Activated CD4-positive, alpha-beta memory T cell treated with anti-CD3 and anti-CD28 coated beads for 36 hours (primary cell): ENCODE data around the gene PRRT1B. TPM values are rescaled to one million over a fixed set of nuclear protein-coding genes. Genes with fewer than 3 reads are reported as not detected.

ENCODE experiments used
- CTCF ChIA-PET: fragments of 350-600 bp; sonication (Branson Sonifier 250); formaldehyde crosslinking; loops from one replicate; lab custom pipeline; 2021; ENCODE audit warnings: antibody characterized with exemption, inconsistent platforms; lab: Charles Lee
- POLR2A ChIA-PET: fragments of 350-600 bp; sonication (Branson Sonifier 250); formaldehyde crosslinking; loops from one replicate; lab custom pipeline; 2021; ENCODE audit warnings: antibody characterized with exemption; lab: Charles Lee
- DNase-seq: peaks from one replicate; pipeline ENCODE4 v3.0.0-alpha.2; 2020
- H3K27ac Mint-ChIP-seq: one replicate; pipeline ENCODE4 v1.8.0; 2021; ENCODE audit warnings: mixed read lengths
- H3K27me3 Mint-ChIP-seq: one replicate; pipeline ENCODE4 v1.8.0; 2021; ENCODE audit warnings: mixed read lengths
- H3K36me3 Mint-ChIP-seq: one replicate; pipeline ENCODE4 v1.8.0; 2021; ENCODE audit warnings: mixed read lengths
- H3K4me1 Mint-ChIP-seq: one replicate; pipeline ENCODE4 v1.8.0; 2021; ENCODE audit warnings: low read depth, mixed read lengths
- H3K4me3 Mint-ChIP-seq: one replicate; pipeline ENCODE4 v1.8.0; 2021; ENCODE audit warnings: mild to moderate bottlenecking, mixed read lengths
- H3K9me3 Mint-ChIP-seq: one replicate; pipeline ENCODE4 v1.8.0; 2021; ENCODE audit warnings: mixed read lengths
- intact Hi-C: fragments of 100-400 bp; cut with micrococcal nuclease; formaldehyde crosslinking; loops from one replicate; pipeline ENCODE4 v1.15.1; 2023
- total RNA-seq, 2 experiments: library from RNA; stranded (reverse); gene quantifications; one replicate each; pipeline ENCODE4 v1.2.3, GENCODE V29; 2021

PRRT1B gene
- total RNA-seq, 2 experiments from 2014 or later, result not detected

- peak overlapping the region; percentile 38 for H3K27ac Mint-ChIP-seq
- ChIA-PET POLR2A (interaction anchor here (0.6 kb wide), 1 partner anchor 131 kb away, joined by 5 read pairs; no protein-coding TSS in a partner anchor), CTCF (no interaction called here)
- H3K36me3 Mint-ChIP-seq, result peaks cover 47% of the 10 kb centered on the region
- no peaks in the 10 kb centered on the region for H3K9me3 Mint-ChIP-seq
- no peak for DNase-seq
- H3K4me3 Mint-ChIP-seq, result no peak overlapping the region
- H3K4me1 Mint-ChIP-seq, result peaks cover 8% of the 10 kb centered on the region
- H3K27me3 Mint-ChIP-seq, result no peaks in the 10 kb centered on the region
- intact Hi-C loops, result no loop called here
Measured at GRCh38 chr9:131523451-131524435, 21.6 kb upstream of the PRRT1B start.

- Mint-ChIP-seq H3K27ac (peak overlapping the region; percentile 45), H3K27me3 (no peaks in the 10 kb centered on the region), H3K9me3 (no peaks in the 10 kb centered on the region), H3K4me1 (peaks cover 13% of the 10 kb centered on the region), H3K36me3 (peaks cover 43% of the 10 kb centered on the region), H3K4me3 (no peak overlapping the region)
- DNase-seq, result no peak
- intact Hi-C loops, result no loop called here
- ChIA-PET CTCF (no interaction called here), POLR2A (no interaction called here)
Measured at GRCh38 chr9:131524665-131525315, 20.5 kb upstream of the PRRT1B start.

DNA sequence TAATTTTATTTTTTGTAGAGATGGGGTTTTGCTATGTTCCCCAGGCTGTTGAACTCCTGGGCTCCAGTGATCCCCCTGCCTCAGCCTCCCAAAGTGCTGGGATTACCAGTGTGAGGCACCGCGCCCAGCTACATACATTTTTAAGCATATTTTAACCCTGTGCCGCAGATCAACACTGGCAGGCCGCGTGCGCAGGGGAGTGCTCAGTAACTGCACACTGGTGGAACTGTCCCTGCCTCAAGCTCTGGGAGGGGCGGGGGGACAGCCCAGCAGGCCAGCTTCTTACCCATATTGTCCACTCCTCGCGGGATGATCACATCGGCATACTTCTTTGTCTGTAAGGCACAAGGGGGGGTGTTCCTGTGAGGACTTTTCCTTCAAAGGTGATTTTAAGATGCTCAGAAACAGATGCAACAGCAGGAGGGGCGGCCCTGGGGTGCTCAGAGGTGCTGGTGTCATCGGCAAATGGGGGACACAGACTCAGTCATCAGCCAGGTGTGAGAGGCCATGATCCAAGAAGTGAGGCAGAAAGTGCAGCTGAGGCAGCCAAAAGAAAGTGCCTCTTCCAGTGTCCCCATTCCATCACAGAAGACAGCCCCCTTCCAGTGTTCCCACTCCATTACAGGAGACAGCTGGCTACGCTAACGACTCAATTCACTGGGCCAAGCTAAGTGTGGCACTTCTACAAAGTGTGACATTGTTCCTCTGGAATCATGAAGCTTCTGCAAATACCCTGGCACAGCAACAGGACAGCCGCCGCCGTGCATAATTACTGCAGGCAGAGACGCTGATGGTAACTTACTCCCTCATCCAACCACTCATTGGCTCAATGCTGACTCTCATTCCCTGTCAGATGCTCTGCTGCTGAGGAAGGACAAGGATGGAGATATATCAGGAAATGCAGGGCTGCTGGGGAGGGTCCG lies 19.4 kb upstream of the PRRT1B start:
- DNase-seq, result no peak
- peaks cover 41% of the 10 kb centered on the region for H3K36me3 Mint-ChIP-seq
- no peak overlapping the region for H3K4me3 Mint-ChIP-seq
- peaks cover 19% of the 10 kb centered on the region for H3K4me1 Mint-ChIP-seq
- ChIA-PET POLR2A (no interaction called here), CTCF (no interaction called here)
- H3K9me3 Mint-ChIP-seq, result no peaks in the 10 kb centered on the region
- H3K27me3 Mint-ChIP-seq, result no peaks in the 10 kb centered on the region
- intact Hi-C loops, result no loop called here
- H3K27ac Mint-ChIP-seq, result no peak overlapping the region

GRCh38 chr9:131528186-131528585 lies 17.1 kb upstream of the PRRT1B start:
- POLR2A ChIA-PET, result interaction anchor here (0.6 kb wide), 1 partner anchor 38 kb away, joined by 3 read pairs; no protein-coding TSS in a partner anchor
- H3K36me3 Mint-ChIP-seq, result peaks cover 34% of the 10 kb centered on the region

DNA sequence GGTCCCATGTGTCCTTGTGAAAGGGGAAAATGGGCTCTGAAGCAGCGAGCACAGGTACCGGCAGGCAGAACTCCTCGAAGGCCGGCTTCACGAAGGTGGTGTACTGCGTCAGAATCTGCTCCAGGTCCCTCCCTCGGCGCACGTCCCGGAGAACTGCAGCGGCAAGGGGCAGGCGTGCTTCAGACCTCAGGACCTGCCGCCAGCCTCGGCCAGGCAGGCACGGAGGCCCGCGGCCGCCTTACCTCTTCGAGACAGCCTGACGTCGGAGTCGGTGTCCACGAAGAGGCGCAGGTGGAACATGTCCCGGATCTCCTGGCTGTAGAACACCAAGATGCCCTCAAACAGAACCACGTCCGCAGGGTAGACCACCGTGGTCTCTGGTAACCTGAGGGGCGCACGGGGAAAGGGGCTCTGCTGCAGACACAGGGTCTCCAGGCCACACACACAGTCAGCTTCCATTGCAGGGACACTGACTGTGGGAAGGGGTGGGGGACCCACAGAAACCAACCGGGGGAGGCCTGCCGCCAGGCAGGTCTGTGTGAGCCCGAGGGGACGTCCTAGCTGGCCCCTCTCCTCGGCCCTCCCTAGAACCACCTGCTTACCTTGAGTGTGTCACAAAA lies 16.3 kb upstream of the PRRT1B start:
- ChIA-PET CTCF (no interaction called here), POLR2A (interaction anchor here (0.6 kb wide), 1 partner anchor 288 kb away, joined by 3 read pairs; no protein-coding TSS in a partner anchor)
- Mint-ChIP-seq H3K9me3 (no peaks in the 10 kb centered on the region), H3K4me1 (peaks cover 21% of the 10 kb centered on the region), H3K27me3 (no peaks in the 10 kb centered on the region), H3K36me3 (peaks cover 34% of the 10 kb centered on the region), H3K27ac (no peak overlapping the region), H3K4me3 (peak overlapping the region; percentile 81)
- intact Hi-C loops, result no loop called here
- DNase-seq, result no peak

More at GRCh38 chr9:131528186-131528585, 17.1 kb upstream of the PRRT1B start:
- intact Hi-C loops, result no loop called here
- H3K27ac Mint-ChIP-seq, result no peak overlapping the region
- DNase-seq, result no peak
- no peak overlapping the region for H3K4me3 Mint-ChIP-seq
- CTCF ChIA-PET, result no interaction called here
- peaks cover 21% of the 10 kb centered on the region for H3K4me1 Mint-ChIP-seq
- no peaks in the 10 kb centered on the region for H3K9me3 Mint-ChIP-seq
- H3K27me3 Mint-ChIP-seq, result no peaks in the 10 kb centered on the region

GRCh38 chr9:131529597-131530545 lies 15.5 kb upstream of the PRRT1B start:
- Mint-ChIP-seq H3K27ac (peak overlapping the region; percentile 45), H3K36me3 (peaks cover 27% of the 10 kb centered on the region), H3K4me3 (peak overlapping the region; percentile 81), H3K9me3 (no peaks in the 10 kb centered on the region), H3K4me1 (peaks cover 20% of the 10 kb centered on the region), H3K27me3 (no peaks in the 10 kb centered on the region)
- intact Hi-C loops, result loop anchor here (2.0 kb wide), 1 partner anchor 27 kb away; the partner anchor contains the start of gene POMT1
- DNase-seq, result no peak
- POLR2A ChIA-PET, result interaction anchor here (0.6 kb wide), 1 partner anchor 288 kb away, joined by 3 read pairs; no protein-coding TSS in a partner anchor
- CTCF ChIA-PET, result no interaction called here

- Mint-ChIP-seq H3K9me3 (no peaks in the 10 kb centered on the region), H3K27ac (peak overlapping the region; percentile 45), H3K36me3 (peaks cover 24% of the 10 kb centered on the region), H3K4me3 (peak overlapping the region; percentile 81), H3K4me1 (peaks cover 24% of the 10 kb centered on the region), H3K27me3 (no peaks in the 10 kb centered on the region)
- CTCF ChIA-PET, result no interaction called here
- POLR2A ChIA-PET, result no interaction called here
- peak; percentile 39 for DNase-seq
- intact Hi-C loops, result loop anchor here (2.0 kb wide), 1 partner anchor 28 kb away; the partner anchor contains the start of gene POMT1
Measured at GRCh38 chr9:131530546-131530919, 14.8 kb upstream of the PRRT1B start.

GRCh38 chr9:131530920-131531832 lies 14.1 kb upstream of the PRRT1B start, which contains the start of gene UCK1:
Gene UCK1 (minus strand): TSS chr9:131531263. CDS start chr9:131531174, 89 bp downstream.
- intact Hi-C loops, result loop anchor here (2.0 kb wide), 1 partner anchor 28 kb away; the partner anchor contains the start of gene POMT1
- ChIA-PET POLR2A (interaction anchor here (0.8 kb wide), 1 partner anchor 158 kb away, joined by 3 read pairs; no protein-coding TSS in a partner anchor), CTCF (no interaction called here)
- Mint-ChIP-seq H3K27ac (peak within 1 kb of the TSS; percentile 45), H3K4me3 (peak within 1 kb of the TSS; percentile 81), H3K36me3 (peaks cover 23% of the 10 kb centered on the region), H3K27me3 (no peaks in the 10 kb centered on the region), H3K4me1 (peaks cover 26% of the 10 kb centered on the region), H3K9me3 (no peaks in the 10 kb centered on the region)
- peak; percentile 79 for DNase-seq

DNA sequence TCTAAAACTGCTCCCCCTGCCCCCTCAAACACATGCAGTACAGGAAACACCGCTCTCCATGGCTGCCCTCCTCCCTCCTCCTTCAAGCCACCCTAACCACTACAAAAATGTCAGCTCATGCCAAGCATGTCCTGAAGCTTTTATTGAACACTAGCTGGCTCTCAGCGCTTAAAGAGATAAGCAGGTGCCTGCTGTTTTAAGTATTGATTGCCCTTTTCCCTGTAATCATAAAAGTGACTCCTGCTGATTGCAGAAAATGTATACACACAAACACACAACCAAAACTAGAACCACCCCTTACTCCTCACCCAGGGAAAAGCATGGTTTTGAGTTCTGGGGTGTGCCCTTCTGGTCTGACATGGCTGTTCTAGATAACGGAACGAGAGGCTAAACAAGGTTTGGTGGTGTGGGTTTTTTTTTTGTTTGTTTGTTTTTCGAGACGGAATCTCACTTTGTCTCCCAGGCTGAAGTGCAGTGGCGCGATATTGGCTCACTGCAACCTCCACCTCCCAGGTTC lies 10.5 kb upstream of the PRRT1B start:
- ChIA-PET CTCF (interaction anchor here (1.1 kb wide), 1 partner anchor 185 kb away, joined by 3 read pairs; no protein-coding TSS in a partner anchor), POLR2A (no interaction called here)
- DNase-seq, result no peak
- H3K4me3 Mint-ChIP-seq, result no peak overlapping the region
- no peaks in the 10 kb centered on the region for H3K27me3 Mint-ChIP-seq
- H3K36me3 Mint-ChIP-seq, result peaks cover 2% of the 10 kb centered on the region
- H3K4me1 Mint-ChIP-seq, result peaks cover 25% of the 10 kb centered on the region
- no peak overlapping the region for H3K27ac Mint-ChIP-seq
- no peaks in the 10 kb centered on the region for H3K9me3 Mint-ChIP-seq
- intact Hi-C loops, result no loop called here
